ENCODE results near the gene SNAI3.

The SNAI3 gene

DNA sequence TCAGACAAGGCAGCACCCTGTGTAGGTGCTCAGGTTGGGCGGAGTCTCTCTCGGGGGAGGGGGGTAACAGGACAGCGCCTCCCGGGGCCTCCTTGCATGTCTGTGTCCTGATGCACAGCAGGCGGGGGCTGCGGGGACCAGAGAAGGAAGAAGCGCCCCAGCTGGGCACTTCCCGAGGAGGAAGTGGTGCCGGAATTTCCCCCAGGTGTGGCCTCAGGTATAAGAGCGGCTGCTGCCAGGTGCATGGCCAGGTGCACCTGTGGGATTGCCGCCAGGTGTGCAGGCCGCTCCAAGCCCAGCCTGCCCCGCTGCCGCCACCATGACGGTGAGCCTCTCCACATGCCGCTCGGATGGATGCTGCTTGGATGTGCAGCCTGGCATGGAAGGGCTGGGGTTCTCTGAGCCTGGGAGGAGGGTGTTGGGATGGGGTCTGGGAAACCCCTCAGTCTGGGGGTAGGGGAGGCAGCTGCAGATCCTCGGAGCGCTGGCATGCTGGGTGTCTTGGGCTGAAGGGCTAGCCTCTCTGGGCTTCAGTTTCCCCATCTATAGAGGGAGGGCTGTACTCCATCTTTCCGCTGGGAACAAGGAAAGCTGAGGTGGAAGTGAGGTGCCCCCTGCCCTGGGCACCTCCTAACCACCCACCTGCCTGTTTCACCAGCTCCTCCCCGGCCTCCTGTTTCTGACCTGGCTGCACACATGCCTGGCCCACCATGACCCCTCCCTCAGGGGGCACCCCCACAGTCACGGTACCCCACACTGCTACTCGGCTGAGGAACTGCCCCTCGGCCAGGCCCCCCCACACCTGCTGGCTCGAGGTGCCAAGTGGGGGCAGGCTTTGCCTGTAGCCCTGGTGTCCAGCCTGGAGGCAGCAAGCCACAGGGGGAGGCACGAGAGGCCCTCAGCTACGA, 47.7 kb downstream of the SNAI3 start, which contains the start of gene IL17C:
Gene IL17C (plus strand): TSS at position 250 of the 908 bp plus-strand sequence. CDS start 70 bp downstream, at position 320.
- H3K4me3 ChIP-seq (ENCODE audit: low read depth, low read length) = no peak within 1 kb of the TSS
- TF ChIP-seq, protein P1, sequence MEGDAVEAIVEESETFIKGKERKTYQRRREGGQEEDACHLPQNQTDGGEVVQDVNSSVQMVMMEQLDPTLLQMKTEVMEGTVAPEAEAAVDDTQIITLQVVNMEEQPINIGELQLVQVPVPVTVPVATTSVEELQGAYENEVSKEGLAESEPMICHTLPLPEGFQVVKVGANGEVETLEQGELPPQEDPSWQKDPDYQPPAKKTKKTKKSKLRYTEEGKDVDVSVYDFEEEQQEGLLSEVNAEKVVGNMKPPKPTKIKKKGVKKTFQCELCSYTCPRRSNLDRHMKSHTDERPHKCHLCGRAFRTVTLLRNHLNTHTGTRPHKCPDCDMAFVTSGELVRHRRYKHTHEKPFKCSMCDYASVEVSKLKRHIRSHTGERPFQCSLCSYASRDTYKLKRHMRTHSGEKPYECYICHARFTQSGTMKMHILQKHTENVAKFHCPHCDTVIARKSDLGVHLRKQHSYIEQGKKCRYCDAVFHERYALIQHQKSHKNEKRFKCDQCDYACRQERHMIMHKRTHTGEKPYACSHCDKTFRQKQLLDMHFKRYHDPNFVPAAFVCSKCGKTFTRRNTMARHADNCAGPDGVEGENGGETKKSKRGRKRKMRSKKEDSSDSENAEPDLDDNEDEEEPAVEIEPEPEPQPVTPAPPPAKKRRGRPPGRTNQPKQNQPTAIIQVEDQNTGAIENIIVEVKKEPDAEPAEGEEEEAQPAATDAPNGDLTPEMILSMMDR (IDR thresholded peaks at IDR 0.05; ENCODE audit: insufficient read depth, low read depth, low read length, missing control alignments) = no peak
- DNase-seq (ENCODE audit: low read depth) = no peak

DNA sequence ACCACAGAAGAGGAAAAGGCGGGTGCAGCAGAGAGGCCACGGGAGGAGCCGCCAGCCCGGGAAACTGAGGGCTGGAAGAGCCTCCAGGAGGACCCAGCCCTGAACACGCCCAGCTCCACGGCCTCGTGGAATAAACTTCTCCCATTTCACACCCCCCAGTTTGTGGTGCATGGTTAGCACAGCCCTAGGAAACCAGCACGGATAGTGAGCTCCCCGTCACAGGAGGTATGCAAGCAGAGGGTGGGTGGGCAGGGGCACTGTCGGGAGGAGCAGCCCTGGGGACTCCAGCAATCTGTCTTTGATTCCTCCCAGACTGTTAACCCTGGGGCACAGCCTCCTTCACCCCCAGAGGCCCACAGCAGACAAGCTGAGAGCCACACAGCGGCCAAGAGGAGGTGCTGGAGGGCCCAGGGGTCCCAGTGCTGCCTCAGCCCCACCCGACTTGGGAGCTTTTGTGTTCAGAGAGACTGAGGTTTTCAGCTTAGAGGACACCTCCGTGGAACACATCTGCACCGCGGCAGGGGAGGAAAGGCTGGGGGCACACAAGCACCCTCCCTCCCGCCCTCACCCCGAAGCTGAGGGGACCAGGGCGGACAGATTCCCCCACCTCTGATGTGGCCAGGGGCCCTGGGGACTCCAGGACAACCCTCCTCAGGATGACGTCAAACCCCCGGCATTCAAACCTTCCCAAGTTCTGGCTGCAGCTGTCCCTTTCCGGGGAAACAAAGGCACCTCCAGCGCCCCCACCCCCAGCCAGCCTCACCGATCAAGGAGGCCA, 49.6 kb downstream of the SNAI3 start:
- TF ChIP-seq, protein P1 (IDR thresholded peaks at IDR 0.05; ENCODE audit: insufficient read depth, low read depth, low read length, missing control alignments) = no peak
- DNase-seq (ENCODE audit: low read depth) = no peak
- no peak overlapping the region for H3K4me3 ChIP-seq (ENCODE audit: low read depth, low read length)

DNA sequence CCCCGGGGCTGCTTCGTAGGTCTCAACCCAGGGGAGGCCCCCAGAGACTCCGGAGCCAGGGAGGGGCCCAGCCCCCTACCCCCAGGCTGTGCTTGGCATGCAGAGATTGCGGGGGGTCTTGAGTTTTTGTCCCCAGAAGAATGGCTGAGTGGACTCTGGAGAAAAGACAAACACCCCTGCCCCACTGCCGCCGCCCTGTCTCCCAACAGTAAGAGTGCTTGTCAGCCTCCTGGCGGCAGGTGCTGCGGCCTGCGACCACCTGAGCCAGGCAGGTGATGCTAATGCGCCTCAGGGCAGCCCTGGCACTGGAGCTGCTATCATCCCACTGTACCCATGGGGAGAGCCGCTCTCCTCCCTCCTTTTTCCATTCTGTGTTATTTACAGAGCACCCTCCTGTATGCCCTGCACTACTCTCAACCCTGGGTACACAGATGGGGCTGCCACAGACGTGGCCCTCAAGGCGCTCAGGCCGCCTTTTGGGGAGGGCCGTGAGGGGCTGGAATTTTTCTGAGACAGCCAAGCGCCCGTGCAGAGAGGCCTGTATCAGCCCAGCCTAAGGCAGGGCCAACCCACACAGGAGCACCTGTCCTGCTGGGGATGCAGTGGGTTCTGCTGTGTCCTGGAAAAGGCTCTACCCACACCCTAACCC, 50.5 kb downstream of the SNAI3 start:
- H3K4me3 ChIP-seq (ENCODE audit: low read depth, low read length) = no peak overlapping the region
- TF ChIP-seq, protein P1 (IDR thresholded peaks at IDR 0.05; ENCODE audit: insufficient read depth, low read depth, low read length, missing control alignments) = no peak
- no peak for DNase-seq (ENCODE audit: low read depth)

GRCh38 chr16:88634994-88635670, 51.2 kb downstream of the SNAI3 start:
- H3K4me3 ChIP-seq (ENCODE audit: low read depth, low read length) = peak overlapping the region; percentile 48
- no peak for DNase-seq (ENCODE audit: low read depth)
- TF ChIP-seq, protein P1 (IDR thresholded peaks at IDR 0.05; ENCODE audit: insufficient read depth, low read depth, low read length, missing control alignments) = no peak

DNA sequence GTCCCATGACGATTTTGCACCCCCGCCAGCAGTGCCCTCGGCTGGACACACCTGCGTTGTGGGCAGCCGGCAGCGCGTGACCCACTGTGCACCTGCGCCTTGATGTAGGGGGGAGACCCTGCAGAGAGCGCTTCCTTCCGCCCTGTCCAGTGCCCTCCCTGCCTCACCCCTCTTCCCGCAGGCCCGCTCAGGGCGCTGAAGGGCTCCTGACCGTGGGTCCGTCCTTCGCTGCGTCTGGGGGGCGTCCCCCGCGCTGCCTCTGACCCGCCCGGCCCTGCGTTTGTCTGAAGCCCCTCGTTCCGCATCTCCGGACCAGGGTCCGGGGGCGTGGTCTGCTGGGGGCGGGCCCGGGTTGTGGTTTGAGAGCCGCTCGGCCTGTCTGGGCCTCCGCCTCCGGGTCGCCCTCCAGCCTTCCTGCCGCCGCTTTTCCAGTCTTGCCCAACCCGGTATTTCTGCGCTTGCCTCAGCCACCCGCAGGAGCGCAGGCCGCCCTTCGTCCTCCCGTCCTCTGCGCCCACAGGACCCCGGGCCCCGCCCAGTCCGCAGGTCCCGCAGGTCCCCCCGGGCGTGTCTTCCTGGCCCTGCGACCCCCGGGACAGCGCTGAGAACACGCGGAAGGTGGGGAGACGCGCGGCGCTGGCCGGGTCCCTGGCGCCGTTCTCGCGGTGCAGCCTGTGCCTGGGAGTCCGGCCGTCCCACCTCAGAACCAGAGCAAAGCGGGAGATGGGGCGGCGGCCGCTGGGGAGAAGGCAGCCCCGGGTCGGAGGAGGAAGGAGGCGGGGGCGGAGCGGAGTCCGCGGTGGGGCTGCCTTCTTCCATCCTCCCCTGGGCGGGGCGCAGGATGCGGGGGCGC, 51.9 kb downstream of the SNAI3 start:
- peak; percentile 62 for DNase-seq (ENCODE audit: low read depth)
- TF ChIP-seq, protein P1 (IDR thresholded peaks at IDR 0.05; ENCODE audit: insufficient read depth, low read depth, low read length, missing control alignments) = no peak
- peak overlapping the region; percentile 48 for H3K4me3 ChIP-seq (ENCODE audit: low read depth, low read length)
